ENCODE data around the gene MIR17HG.
"Not testable (repeated sequence)": the region's sequence is repeated elsewhere in the genome, so short reads cannot be mapped to it uniquely, and the experiment has no call there.

Gene MIR17HG

GRCh38 chr13:91347996-91348905, 764 bp downstream of the MIR17HG start:
- peak; percentile 38 for DNase-seq

GRCh38 chr13:91348906-91349435, 1.5 kb downstream of the MIR17HG start:
- DNase-seq = peak; percentile 89

DNA sequence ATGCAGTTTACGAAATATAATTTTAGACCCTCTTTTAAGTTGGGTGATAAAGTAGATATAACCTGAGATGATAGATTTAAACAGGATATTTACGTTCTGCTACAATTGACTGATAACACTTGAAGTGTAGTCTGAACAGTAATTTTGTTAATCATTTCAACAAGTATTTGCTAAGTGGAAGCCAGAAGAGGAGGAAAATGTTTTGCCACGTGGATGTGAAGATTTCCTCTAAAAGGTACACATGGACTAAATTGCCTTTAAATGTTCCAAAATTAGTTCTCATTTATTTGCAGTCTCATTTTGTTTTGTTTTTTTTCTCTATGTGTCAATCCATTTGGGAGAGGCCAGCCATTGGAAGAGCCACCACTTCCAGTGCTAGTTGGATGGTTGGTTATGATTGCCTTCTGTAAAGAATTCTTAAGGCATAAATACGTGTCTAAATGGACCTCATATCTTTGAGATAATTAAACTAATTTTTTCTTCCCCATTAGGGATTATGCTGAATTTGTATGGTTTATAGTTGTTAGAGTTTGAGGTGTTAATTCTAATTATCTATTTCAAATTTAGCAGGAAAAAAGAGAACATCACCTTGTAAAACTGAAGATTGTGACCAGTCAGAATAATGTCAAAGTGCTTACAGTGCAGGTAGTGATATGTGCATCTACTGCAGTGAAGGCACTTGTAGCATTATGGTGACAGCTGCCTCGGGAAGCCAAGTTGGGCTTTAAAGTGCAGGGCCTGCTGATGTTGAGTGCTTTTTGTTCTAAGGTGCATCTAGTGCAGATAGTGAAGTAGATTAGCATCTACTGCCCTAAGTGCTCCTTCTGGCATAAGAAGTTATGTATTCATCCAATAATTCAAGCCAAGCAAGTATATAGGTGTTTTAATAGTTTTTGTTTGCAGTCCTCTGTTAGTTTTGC, 2.8 kb downstream of the MIR17HG start:
- DNase-seq = no peak

- no peak for DNase-seq
These were observed 3.6 kb downstream of the MIR17HG start for GRCh38 chr13:91351123-91351522.

- DNase-seq = no peak
These were observed 4.5 kb downstream of the MIR17HG start for GRCh38 chr13:91351980-91352379.

GRCh38 chr13:91352891-91353290, 5.4 kb downstream of the MIR17HG start:
- not testable (repeated sequence) for DNase-seq

DNA sequence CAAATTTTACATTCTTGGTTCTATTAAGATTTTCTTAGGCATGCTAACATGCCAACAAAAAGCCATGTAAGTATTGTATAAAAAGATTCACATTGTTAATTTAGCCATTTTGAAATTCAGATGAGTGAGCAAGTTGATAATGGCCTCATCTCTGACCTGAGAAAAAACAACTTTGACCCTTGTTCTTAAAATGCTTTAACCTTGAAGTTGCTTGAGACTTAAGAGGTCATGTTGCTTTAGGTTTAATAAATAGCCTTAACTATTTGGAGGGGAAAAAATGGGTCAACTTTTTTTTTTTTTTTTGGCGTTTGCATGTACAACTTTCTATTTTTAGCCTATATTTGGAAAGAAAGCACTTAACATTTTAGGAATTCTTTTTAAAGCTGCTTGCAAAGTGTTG, 6.0 kb downstream of the MIR17HG start:
- DNase-seq = no peak

DNA sequence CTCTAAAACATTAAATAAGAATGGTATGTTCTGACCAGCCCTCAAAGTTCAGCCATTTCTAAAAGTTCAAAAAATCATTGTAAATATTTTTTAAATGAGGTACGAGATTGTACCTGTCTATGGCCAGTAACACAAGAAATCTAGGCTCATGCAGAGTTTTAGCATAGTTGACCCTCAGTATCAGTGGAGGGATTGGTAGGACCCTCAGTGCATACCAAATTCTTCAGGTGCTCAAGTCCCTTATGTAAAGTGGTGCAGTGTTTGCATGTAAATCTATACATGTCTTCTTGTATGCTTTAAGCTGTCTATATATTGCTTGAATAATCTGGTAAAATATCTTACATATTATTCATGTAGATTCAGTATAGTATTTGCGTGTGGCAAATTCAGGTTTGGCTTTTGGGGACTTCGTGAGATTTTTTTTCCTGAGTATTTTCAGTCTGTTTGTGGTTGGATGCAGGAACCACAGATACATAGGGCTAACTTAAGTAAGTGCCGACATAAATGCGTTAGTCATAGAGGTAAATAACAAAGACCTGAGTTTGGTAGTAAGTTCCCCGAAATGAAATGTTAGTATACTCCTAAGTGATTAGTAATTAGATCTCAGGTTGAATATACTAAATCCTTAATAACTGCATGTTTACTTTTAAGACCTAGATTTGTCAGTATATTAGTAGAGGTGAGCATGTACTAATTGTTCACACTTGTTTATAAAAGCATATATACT, 7.8 kb downstream of the MIR17HG start:
- DNase-seq = no peak

DNA sequence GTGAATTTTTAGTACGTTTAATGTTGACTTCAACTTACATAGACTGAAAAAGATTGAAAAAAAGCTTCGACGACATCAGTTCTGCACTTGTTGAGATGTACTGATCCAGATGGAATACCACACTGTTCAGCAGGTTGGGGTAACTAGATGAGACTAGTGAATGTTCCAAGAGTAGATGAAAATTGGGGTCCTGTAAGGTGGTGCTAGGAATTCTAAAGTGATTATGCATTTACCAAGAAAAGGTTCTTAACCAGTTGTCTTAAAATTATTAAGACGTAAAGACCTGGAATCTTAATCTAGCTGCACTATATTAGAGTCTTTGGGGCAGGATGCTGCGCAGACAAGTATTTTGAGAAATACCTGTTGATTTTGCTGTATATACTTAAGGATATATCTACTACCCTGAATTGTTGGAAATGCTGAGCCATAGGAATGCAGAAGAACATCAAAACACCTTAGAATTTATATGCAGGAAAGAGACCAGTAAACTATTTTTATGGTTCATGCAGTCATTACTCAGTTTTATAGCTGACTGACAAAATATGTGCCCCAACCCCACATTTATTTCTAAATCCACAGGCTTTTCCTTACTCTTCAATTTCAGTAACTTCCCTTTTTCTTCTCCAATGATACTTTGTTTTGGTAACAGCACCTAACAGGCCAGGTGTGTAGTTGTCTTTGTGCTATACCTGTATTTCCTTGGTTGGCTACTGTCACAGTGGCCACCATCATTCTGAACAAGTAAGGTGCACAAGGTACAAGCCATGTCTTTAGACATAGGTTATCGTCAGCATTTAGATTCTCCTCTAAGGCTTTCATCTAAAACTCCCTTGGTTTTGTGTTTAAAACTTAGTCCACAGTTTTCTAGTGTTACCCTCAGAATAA, 8.6 kb downstream of the MIR17HG start:
- no peak for DNase-seq

DNA sequence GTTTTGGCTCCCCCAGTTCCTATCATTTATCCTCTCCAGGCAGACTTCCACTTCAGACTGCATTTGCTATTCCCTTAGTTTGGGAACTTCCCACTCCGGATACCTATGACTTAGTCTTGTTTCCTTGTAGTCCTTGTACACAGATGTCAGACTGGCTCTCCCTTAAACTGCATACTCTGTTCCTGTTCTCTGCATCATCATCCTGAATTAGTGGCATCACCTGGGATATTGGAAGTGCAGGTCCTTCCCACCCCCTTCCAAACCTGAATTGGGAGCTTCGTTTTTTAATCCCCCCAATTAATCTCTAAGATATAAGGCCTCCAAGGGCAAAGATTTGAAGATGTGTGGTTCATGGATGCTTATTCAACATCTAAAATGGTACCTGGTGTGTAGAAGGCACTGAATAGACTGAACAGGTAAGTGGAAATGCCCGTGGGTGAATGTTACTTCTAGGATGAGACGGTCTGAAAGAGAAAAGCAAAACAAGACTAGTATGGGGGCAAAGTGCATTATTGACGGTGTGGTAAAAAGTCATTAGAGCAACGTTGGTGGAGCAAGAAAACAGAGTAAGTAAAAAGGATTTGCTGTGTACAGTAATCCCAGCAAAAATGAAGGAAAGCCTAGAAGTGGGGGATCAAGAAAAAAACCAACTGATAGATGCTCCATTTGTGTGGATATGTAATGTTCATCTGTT, 9.6 kb downstream of the MIR17HG start:
- no peak for DNase-seq

GRCh38 chr13:91357613-91358386, 10.3 kb downstream of the MIR17HG start:
- no peak for DNase-seq

GRCh38 chr13:91358387-91358782, 10.9 kb downstream of the MIR17HG start:
- DNase-seq = no peak

DNA sequence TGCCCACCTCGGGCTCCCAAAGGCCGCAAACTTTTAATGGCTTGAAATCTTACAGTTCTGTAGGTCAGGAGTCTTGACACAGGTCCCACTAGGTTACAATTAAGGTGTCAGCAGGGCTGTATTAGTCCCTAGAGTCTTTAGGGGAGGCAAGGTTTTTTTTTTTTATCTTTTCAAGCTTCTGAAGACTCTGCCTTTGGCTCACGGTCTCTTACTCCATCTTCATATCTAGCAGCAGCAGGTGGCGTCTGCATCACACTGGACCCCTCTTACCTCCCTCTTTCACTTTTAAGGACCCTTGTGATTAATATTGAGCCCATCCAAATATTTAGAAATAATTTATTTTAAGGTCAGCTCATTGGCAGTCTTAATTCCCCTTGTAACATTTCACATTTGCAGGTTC, 11.6 kb downstream of the MIR17HG start:
- no peak for DNase-seq

GRCh38 chr13:91359631-91360030, 12.1 kb downstream of the MIR17HG start:
- no peak for DNase-seq

DNA sequence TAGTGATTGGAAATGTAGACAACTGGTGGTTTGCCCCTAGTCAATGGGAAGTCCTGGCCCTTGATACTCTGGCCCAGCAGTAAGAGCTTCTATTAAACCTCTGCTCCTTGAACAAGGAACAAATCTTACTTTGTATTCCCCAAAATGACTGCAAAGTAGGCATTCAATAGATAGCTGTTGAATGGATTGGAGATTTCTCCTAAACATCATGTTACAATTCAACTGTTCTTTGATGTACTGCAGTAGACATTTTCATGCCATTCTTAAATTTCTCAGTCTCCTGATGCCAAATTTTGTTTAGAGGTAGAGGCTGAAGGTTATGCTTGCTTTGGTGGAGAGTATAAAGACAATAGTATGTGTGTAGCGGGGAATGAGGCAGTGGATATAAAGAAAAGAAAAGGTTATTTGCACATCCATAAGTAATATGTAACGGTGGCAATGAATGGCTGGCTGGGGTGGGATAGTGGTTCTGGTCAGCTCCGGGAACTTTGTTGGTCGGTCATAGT, 12.8 kb downstream of the MIR17HG start:
- DNase-seq = no peak

GRCh38 chr13:91361755-91362271, 14.3 kb downstream of the MIR17HG start:
- no peak for DNase-seq

DNA sequence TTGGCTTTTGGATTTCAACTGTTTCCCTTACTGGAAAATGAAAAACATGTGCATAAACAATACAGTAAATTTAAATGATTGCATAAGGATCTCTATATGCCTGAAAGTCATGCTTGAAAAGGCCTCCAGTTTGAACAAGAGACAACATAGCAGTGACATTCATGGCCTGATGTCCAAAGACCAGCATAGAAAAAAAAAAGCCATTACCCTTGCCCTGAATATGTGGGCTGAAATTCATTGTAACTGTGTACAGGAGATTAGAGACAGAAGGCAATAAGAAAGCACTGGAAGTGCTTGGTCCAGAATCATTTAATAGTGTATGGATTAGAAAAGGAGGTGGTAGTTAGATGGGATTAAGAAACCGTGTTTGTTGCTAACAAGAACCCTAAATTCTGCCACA, 15.4 kb downstream of the MIR17HG start:
- no peak for DNase-seq

- DNase-seq = no peak
These were observed 20.6 kb downstream of the MIR17HG start for GRCh38 chr13:91368101-91368500.

GRCh38 chr13:91368676-91369440, 21.4 kb downstream of the MIR17HG start:
- no peak for DNase-seq

Measured in RPMI8226 (cell line).